Gastroesophageal sphincter (tissue), 4 donors: ENCODE results near the gene DQX1. TPM values are rescaled to one million over a fixed set of nuclear protein-coding genes. Genes with fewer than 3 reads are reported as not detected.

ENCODE experiments used
- ATAC-seq: fragments of 150-250 bp; one replicate; pipeline ENCODE4 v1.9.1; 2016; ENCODE audit warnings: mild to moderate bottlenecking, moderate library complexity
- H3K27ac ChIP-seq, 4 donors: fragments of 200-600 bp; sonication (generic) in 3 of 4; 1 replicate in 3 of 4; 2 replicates in 1 of 4; pipeline ENCODE4 v1.5.1; 2016 to 2019
- H3K27me3 ChIP-seq: fragments of 200-600 bp; sonication (generic); one replicate; pipeline ENCODE4 v1.5.1; 2019
- H3K36me3 ChIP-seq, 2 donors: fragments of 200-600 bp; sonication (generic); one replicate each; pipeline ENCODE4 v1.5.1; 2019; ENCODE audit warnings: control low read depth in 1 of 2
- H3K4me1 ChIP-seq, 3 donors: fragments of 200-600 bp; sonication (generic); 1 replicate in 2 of 3; 2 replicates in 1 of 3; pipeline ENCODE4 v1.5.1; 2016 to 2019; ENCODE audit warnings: control low read depth in 2 of 3
- H3K4me3 ChIP-seq, 2 donors: fragments of 200-600 bp; sonication (generic); one replicate each; pipeline ENCODE4 v1.5.1; 2019; ENCODE audit warnings: mild to moderate bottlenecking in 1 of 2, moderate library complexity in 1 of 2
- H3K9me3 ChIP-seq, 3 donors: fragments of 200-600 bp; sonication (generic); one replicate each; pipeline ENCODE4 v1.5.1; 2017 to 2019; ENCODE audit warnings: control low read depth in 2 of 3
- EP300 ChIP-seq: sonication (generic); formaldehyde crosslinking; IDR thresholded peaks from one replicate; pipeline ENCODE4 v1.6.1; 2017; ENCODE audit warnings: antibody characterized with exemption, mild to moderate bottlenecking
- POLR2A ChIP-seq, 2 donors: fragments of 450-650 bp; IDR thresholded peaks; one replicate each; pipeline ENCODE4 v1.6.1; 2017; ENCODE audit warnings: antibody characterized with exemption in 2 of 2, mild to moderate bottlenecking in 2 of 2, moderate library complexity in 1 of 2
- POLR2AphosphoS5 ChIP-seq: sonication (generic); formaldehyde crosslinking; IDR thresholded peaks from one replicate; pipeline ENCODE4 v1.6.1; 2017; ENCODE audit warnings: antibody characterized with exemption
- WGBS, 2 donors: methylation state at CpG; one replicate each; pipeline ENCODE4 v1.1.5; 2018; ENCODE audit warnings: low coverage in 1 of 2; 5-methylcytosine and 5-hydroxymethylcytosine counted together
- total RNA-seq, 4 donors: library from RNA; depleted of rRNA; stranded (reverse); fragments of >200 nt; gene quantifications; one replicate each; pipeline ENCODE4 v1.1.0, GENCODE V29; 2016
- TF ChIP-seq, protein P1 (sequence below), 4 experiments: fragments of 200-600 bp in 2 of 4; fragments of 450-650 bp in 2 of 4; sonication (generic) in 1 of 4; IDR thresholded peaks; one replicate each; pipeline ENCODE4 v1.5.1; 2017 to 2019; ENCODE audit warnings: antibody characterized with exemption in 4 of 4, mild to moderate bottlenecking in 2 of 4, moderate library complexity in 2 of 4

DQX1 gene
- total RNA-seq, 4 donors from 2014 or later: not detected

DNA sequence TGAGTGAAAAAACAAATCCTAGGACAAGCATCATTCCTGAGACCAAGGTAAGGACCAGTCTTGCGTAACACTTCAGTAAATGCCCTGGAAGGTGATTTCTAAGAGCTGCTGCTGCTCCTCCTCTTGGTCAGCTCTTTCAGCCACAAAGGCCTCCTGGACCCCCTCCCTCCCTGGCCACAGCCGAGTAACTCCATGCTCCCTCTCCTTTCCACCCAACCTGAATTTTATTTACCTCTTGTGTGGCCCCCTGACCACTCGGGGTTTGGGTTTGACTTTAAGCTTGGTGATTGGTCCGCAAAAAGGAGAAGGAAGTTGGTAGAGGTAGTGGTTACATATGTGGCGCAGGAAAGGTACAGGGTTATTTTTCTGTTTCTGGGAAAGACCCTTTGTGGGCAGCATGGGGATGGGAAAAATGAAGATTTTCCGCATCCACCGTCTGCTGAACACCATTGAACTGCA, 12.9 kb upstream of the DQX1 start:
- H3K27me3 ChIP-seq: peaks cover 9% of the 10 kb centered on the region
- 70 to 88% methylated on average over 1 to 7 of the region's 7 CpGs for WGBS, 2 donors
- no peaks in the 10 kb centered on the region for H3K9me3 ChIP-seq
- H3K27ac ChIP-seq: no peak overlapping the region
- peaks cover 0 to 2% (median 0%) of the 10 kb centered on the region in 3 donors for H3K4me1 ChIP-seq
- H3K36me3 ChIP-seq: peaks cover 0 to 9% of the 10 kb centered on the region in 2 donors
- ATAC-seq: no peak
- no peak overlapping the region for H3K4me3 ChIP-seq
- TF ChIP-seq EP300: no peak
- TF ChIP-seq POLR2A (IDR thresholded peaks at IDR 0.05): no peak
- TF ChIP-seq, protein P1, sequence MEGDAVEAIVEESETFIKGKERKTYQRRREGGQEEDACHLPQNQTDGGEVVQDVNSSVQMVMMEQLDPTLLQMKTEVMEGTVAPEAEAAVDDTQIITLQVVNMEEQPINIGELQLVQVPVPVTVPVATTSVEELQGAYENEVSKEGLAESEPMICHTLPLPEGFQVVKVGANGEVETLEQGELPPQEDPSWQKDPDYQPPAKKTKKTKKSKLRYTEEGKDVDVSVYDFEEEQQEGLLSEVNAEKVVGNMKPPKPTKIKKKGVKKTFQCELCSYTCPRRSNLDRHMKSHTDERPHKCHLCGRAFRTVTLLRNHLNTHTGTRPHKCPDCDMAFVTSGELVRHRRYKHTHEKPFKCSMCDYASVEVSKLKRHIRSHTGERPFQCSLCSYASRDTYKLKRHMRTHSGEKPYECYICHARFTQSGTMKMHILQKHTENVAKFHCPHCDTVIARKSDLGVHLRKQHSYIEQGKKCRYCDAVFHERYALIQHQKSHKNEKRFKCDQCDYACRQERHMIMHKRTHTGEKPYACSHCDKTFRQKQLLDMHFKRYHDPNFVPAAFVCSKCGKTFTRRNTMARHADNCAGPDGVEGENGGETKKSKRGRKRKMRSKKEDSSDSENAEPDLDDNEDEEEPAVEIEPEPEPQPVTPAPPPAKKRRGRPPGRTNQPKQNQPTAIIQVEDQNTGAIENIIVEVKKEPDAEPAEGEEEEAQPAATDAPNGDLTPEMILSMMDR (IDR thresholded peaks at IDR 0.05): no peak
- TF ChIP-seq POLR2AphosphoS5: no peak

GRCh38 chr2:74537140-74537539, 11.1 kb upstream of the DQX1 start:
- WGBS, 2 donors: 64 to 71% methylated on average over 3 to 4 of the region's 4 CpGs
- no peak for ATAC-seq
- H3K27me3 ChIP-seq: peaks cover 9% of the 10 kb centered on the region
- peaks cover 0 to 4% (median 2%) of the 10 kb centered on the region in 3 donors for H3K4me1 ChIP-seq
- H3K27ac ChIP-seq: no peak overlapping the region
- H3K9me3 ChIP-seq: no peaks in the 10 kb centered on the region
- peaks cover 0 to 27% of the 10 kb centered on the region in 2 donors for H3K36me3 ChIP-seq
- TF ChIP-seq POLR2AphosphoS5 (no peak), POLR2A (IDR thresholded peaks at IDR 0.05) (no peak), EP300 (no peak)
- TF ChIP-seq, protein P1 (IDR thresholded peaks at IDR 0.05): no peak
- H3K4me3 ChIP-seq: no peak overlapping the region

GRCh38 chr2:74536166-74536950, 10.3 kb upstream of the DQX1 start:
- TF ChIP-seq POLR2A (IDR thresholded peaks at IDR 0.05) (no peak), POLR2AphosphoS5 (no peak), EP300 (no peak)
- TF ChIP-seq, protein P1 (IDR thresholded peaks at IDR 0.05): no peak
- Histone ChIP-seq H3K36me3 (peaks cover 0 to 35% of the 10 kb centered on the region in 2 donors), H3K27me3 (peaks cover 9% of the 10 kb centered on the region), H3K9me3 (no peaks in the 10 kb centered on the region), H3K4me3 (no peak overlapping the region), H3K4me1 (peaks cover 0 to 12% (median 3%) of the 10 kb centered on the region in 3 donors), H3K27ac (no peak overlapping the region)
- no peak for ATAC-seq
- WGBS, 2 donors: 85 to 90% methylated on average over 4 to 8 of the region's 23 CpGs

DNA sequence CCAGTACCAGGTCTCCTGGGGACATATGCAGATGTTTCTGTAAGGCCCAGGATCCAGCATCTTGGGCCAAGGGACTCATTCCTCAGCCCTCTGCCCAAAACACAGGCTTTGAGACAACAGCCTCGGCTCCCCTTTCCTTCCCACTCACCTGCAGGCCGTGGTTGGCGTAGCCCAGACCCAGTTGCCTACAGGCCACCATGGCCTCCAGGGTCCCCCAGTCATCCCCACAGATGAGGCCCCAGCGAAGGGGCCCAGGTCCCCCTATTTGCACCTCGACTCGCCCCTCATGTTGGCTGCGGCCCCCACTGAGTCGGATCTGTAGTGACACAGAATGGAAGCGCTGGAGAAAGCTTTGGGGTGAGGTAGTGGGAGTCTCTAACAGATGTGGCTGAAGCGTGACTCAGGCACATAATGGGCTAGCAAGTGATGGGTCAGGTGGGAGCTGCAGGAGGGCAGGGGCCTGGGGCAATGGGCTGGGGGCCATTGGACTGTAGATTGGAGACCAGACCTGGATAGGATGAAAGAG, 9.5 kb upstream of the DQX1 start:
- peaks cover 0 to 35% of the 10 kb centered on the region in 2 donors for H3K36me3 ChIP-seq
- no peak overlapping the region for H3K4me3 ChIP-seq
- no peak for TF ChIP-seq POLR2A (IDR thresholded peaks at IDR 0.05)
- no peak for TF ChIP-seq POLR2AphosphoS5
- no peak for TF ChIP-seq EP300
- TF ChIP-seq, protein P1 (IDR thresholded peaks at IDR 0.05): no peak

More for the DNA sequence above, 9.5 kb upstream of the DQX1 start:
- Histone ChIP-seq H3K27me3 (peaks cover 9% of the 10 kb centered on the region), H3K9me3 (no peaks in the 10 kb centered on the region), H3K4me1 (peaks cover 0 to 20% (median 9%) of the 10 kb centered on the region in 3 donors), H3K27ac (no peak overlapping the region)
- no peak for ATAC-seq
- no CpG with 5 or more reads among the region's 10 CpGs for WGBS, 2 donors
